Activated T-helper 1 cell treated with anti-CD3 and anti-CD28 coated beads, Interleukin-12 subunit alpha, Interleukin-12 subunit beta, Interleukin-2, Interleukin-4 antibody, amounts not matched to agents 30 ng/mL and 10 ng/mL and 1 ng/mL, durations not matched to agents 14 hours and 24 hours and 36 hours (primary cell): ENCODE results near the gene IL17C. TPM values are rescaled to one million over a fixed set of nuclear protein-coding genes. Genes with fewer than 3 reads are reported as not detected.
"Not testable (repeated sequence)": the region's sequence is repeated elsewhere in the genome, so short reads cannot be mapped to it uniquely, and the experiment has no call there.

Source experiments
- DNase-seq: peaks from one replicate; pipeline ENCODE4 v3.0.0; 2021; ENCODE audit warnings: low spot score
- H3K27ac Mint-ChIP-seq: one replicate; pipeline ENCODE4 v1.8.0; 2021; ENCODE audit warnings: mild to moderate bottlenecking, mixed read lengths
- H3K27me3 Mint-ChIP-seq: one replicate; pipeline ENCODE4 v1.8.0; 2022; ENCODE audit warnings: mild to moderate bottlenecking, moderate library complexity, mixed read lengths; ENCODE audit not compliant: insufficient read depth
- H3K36me3 Mint-ChIP-seq: one replicate; pipeline ENCODE4 v1.8.0; 2021; ENCODE audit warnings: low read depth, mixed read lengths
- H3K4me1 Mint-ChIP-seq: one replicate; pipeline ENCODE4 v1.8.0; 2021; ENCODE audit warnings: low read depth, mixed read lengths
- H3K4me3 Mint-ChIP-seq: one replicate; pipeline ENCODE4 v1.8.0; 2021; ENCODE audit warnings: mild to moderate bottlenecking, moderate library complexity, mixed read lengths
- H3K9me3 Mint-ChIP-seq: one replicate; pipeline ENCODE4 v1.8.0; 2021; ENCODE audit warnings: mixed read lengths
- intact Hi-C: fragments of 100-400 bp; cut with micrococcal nuclease; formaldehyde crosslinking; loops from one replicate; pipeline ENCODE4 v1.15.1; 2024
- total RNA-seq: library from RNA; stranded (reverse); gene quantifications from 2 replicates; pipeline ENCODE4 v1.2.3, GENCODE V29; 2022

Gene IL17C
- total RNA-seq, 1 donor from 2014 or later = not detected

DNA sequence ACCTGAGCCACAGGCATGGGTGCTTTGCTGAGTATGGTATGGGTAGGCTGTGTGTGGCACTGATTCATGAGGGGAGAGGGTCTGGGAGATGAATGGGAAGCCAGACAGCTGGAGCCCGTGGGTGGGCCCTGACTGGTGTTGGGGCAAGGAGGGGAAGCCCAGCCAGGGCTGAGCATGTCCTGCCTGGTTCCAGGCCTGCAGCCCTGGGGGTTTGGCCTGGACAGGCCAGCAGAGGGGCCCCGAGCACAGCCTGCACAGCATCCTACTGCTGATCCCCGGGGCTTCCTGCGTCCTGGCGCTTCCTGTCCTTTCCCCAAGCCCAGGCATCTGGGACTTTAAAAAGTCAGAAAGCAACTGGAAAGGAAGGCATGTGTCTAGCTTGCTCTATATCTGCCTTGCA, 29.1 kb downstream of the IL17C start:
- intact Hi-C loops = loop anchor here (10.0 kb wide), 1 partner anchor 1283 kb away; the partner anchor contains the start of gene FBXO31

DNA sequence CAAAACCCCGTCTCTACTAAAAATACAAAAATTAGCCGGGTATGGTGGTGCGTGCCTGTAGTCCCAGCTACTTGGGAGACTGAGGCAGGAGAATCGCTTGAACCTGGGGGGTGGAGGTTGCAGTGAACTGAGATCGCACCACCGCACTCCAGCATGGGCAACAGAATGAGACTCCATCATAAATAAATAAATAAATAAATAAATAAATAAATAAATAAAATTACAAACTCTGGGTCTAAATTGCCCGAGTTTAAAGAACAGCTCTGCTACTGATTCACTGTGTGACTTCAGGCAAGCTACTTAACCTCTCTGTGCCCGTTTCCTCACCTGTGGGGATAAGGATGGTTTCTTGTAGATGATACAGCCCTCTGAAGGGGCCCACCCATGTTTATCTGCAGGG, 31.1 kb downstream of the IL17C start:
- not testable (repeated sequence) for H3K27me3 Mint-ChIP-seq, DNase-seq, H3K4me1 Mint-ChIP-seq, H3K9me3 Mint-ChIP-seq, H3K4me3 Mint-ChIP-seq, H3K27ac Mint-ChIP-seq
- intact Hi-C loops = loop anchor here (10.0 kb wide), 1 partner anchor 1285 kb away; the partner anchor contains the start of gene FBXO31
- peaks cover 11% of the 10 kb centered on the region for H3K36me3 Mint-ChIP-seq

More for the DNA sequence above, 29.1 kb downstream of the IL17C start:
- Mint-ChIP-seq H3K4me1 (peaks cover 6% of the 10 kb centered on the region), H3K4me3 (no peak overlapping the region), H3K27ac (no peak overlapping the region), H3K36me3 (peaks cover 8% of the 10 kb centered on the region), H3K27me3 (no peaks in the 10 kb centered on the region), H3K9me3 (no peaks in the 10 kb centered on the region)
- no peak for DNase-seq

DNA sequence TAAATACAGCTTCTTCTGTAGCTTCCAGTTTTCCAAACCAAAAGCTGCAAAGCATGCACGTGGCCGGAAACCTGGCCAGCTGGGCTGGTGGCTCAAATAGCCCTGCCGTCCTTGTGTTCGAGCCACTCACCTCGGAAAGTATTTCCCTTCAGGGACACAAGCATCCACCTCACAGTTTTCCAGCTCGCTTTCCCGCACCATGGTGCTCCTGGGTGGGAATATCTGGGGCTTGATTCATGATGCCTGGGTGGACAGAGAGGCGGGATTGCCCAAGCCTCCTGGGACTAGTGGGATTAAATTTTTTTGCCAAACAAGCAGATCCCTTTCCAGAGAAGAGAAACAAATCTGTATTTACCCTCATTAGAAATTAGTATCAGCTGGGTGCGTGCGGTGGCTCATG, 31.6 kb downstream of the IL17C start:
- Mint-ChIP-seq H3K36me3 (peaks cover 11% of the 10 kb centered on the region), H3K4me3 (no peak overlapping the region), H3K9me3 (no peaks in the 10 kb centered on the region), H3K4me1 (peaks cover 3% of the 10 kb centered on the region), H3K27me3 (no peaks in the 10 kb centered on the region), H3K27ac (no peak overlapping the region)
- DNase-seq = no peak
- intact Hi-C loops = loop anchor here (10.0 kb wide), 1 partner anchor 1285 kb away; the partner anchor contains the start of gene FBXO31

DNA sequence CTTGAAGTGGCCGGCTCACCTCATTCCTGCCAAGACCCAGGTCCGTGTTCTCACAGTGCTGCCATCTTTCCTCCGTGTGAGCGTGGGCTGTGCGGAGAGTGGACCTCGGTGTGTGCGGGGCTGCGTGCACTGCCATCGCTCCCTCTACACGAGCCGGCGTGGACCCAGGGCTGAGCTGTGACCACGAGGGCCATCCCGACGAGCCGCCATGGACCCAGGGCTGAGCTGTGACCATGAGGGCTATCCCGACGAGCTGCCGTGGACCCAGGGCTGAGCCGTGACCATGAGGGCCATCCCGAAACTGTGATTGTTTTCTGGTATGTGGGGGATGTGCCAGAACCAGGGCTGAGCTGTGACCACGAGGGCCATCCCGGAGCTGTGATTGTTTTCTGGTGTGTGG, 33.4 kb downstream of the IL17C start:
- intact Hi-C loops = no loop called here
- Mint-ChIP-seq H3K9me3 (no peaks in the 10 kb centered on the region), H3K36me3 (peaks cover 13% of the 10 kb centered on the region), H3K27ac (no peak overlapping the region), H3K4me3 (no peak overlapping the region), H3K27me3 (no peaks in the 10 kb centered on the region), H3K4me1 (no peaks in the 10 kb centered on the region)
- DNase-seq = no peak

DNA sequence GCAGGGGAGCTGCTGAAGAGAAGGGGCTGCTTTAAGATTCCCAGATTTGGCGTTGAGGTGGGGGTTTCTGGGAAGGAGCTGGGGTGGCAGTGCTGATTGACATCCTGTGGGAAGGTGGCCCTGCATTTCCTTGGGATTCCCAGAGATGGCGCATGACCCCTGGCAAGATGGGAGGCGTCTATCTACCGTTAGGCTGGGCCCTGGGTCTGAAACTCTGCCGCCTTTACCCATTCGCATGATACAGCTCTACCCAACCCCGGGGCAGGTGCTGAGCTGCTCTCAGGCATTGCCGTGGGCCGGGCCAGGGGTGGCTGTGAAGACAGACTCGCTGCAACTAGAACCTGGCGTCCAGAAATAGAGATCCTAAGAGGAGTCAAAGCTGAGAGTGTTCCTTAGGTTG, 34.4 kb downstream of the IL17C start:
- H3K4me3 Mint-ChIP-seq = no peak overlapping the region
- H3K36me3 Mint-ChIP-seq = peaks cover 11% of the 10 kb centered on the region
- H3K9me3 Mint-ChIP-seq = no peaks in the 10 kb centered on the region
- H3K4me1 Mint-ChIP-seq = no peaks in the 10 kb centered on the region
- no peak for DNase-seq
- intact Hi-C loops = no loop called here
- H3K27ac Mint-ChIP-seq = no peak overlapping the region
- H3K27me3 Mint-ChIP-seq = no peaks in the 10 kb centered on the region

DNA sequence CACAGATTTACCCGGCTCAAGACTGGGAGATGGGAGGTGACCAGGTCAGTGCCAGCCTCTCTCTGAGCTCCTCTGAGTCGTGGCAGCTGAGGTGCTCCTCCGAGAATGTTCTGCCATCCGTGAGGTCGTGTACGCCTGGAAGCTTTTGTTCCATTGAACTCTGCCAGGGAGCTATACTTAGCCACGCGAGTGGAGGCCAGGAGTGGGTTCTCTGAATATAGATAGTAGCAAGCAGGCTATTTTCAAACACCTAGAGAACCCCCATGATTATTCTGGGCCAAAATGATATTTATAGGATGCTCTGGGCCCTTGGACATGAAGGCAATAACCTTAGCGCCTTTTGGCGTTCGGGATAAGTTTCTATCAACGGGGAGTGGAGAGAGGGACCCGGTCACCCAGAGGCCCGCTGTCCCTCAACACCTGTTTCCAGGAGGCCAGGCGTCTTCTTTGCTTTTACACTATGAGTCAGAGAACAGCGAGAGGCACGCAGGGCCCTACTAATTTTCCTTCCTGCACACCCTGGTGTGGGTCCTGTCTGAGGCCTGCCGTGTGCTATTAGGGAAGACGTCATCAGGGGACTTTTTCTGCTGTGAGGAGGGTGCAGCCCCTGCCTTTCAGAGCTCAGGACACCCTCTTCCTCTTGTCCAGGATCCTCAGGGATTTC, 35.5 kb downstream of the IL17C start:
- Mint-ChIP-seq H3K9me3 (no peaks in the 10 kb centered on the region), H3K4me1 (no peaks in the 10 kb centered on the region), H3K27me3 (no peaks in the 10 kb centered on the region), H3K27ac (no peak overlapping the region), H3K36me3 (peaks cover 7% of the 10 kb centered on the region), H3K4me3 (no peak overlapping the region)
- intact Hi-C loops = no loop called here
- DNase-seq = no peak

DNA sequence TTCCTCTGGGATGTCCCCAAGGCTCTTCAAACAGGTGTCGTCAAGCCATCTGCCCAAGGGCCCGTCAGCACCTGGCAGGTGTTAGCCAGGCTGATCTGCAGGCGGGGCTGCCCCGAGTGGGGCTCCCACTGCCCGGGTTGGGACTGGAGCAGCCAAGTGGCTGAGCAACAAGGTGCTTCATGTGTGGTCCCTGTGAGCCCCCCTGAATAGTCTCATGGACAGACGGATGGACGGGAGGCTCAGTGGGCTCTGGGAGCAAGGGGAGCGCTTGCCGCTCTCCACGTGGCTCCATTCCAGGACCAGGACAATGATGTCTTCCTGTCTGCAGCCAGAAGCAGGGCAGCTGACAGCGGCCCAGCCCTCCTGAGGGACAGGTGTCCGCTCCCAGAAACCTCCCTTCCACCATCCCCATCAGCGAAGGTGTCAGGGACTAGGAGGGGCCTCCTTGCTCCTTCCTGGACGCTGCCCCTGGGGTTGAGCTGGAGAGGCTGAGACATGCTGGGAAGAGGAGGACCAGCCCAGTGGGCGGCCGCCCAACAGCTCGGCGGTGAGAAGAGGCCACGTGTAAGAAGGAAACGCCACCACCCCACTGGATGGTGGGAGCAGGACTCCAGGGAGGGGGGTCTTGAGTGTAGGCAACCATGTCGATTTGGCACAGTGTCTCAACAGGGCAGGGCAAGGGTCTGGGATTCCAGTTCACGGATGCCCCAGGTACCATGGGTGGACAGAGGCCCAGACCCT, 38.3 kb downstream of the IL17C start:
- no peak for DNase-seq
- no peaks in the 10 kb centered on the region for H3K27me3 Mint-ChIP-seq
- no peak overlapping the region for H3K27ac Mint-ChIP-seq
- intact Hi-C loops = no loop called here
- H3K4me3 Mint-ChIP-seq = no peak overlapping the region
- H3K36me3 Mint-ChIP-seq = peaks cover 10% of the 10 kb centered on the region
- H3K9me3 Mint-ChIP-seq = no peaks in the 10 kb centered on the region
- peaks cover 10% of the 10 kb centered on the region for H3K4me1 Mint-ChIP-seq

DNA sequence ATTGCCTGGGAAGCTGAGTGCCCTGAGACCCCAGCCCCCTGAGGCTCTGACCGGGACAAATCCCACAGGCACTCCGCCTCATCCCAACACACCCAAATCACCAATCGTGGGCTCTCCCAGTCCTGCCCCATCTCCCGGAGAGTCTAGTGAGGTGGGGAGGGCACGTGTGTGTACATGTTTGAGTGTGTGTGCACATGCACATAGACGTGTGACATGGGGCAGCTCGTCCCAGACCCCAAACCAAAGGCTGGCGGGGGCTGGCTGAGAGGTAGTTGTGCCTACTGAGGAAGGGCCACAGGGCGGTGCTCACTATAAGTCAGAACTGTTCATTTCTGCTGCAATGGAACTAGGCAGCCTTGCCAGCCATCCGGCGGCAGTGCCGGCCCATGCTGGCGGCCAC, 39.3 kb downstream of the IL17C start:
- no peaks in the 10 kb centered on the region for H3K9me3 Mint-ChIP-seq
- intact Hi-C loops = no loop called here
- H3K4me3 Mint-ChIP-seq = no peak overlapping the region
- H3K36me3 Mint-ChIP-seq = peaks cover 10% of the 10 kb centered on the region
- H3K27ac Mint-ChIP-seq = no peak overlapping the region
- peaks cover 20% of the 10 kb centered on the region for H3K4me1 Mint-ChIP-seq
- no peaks in the 10 kb centered on the region for H3K27me3 Mint-ChIP-seq
- no peak for DNase-seq

DNA sequence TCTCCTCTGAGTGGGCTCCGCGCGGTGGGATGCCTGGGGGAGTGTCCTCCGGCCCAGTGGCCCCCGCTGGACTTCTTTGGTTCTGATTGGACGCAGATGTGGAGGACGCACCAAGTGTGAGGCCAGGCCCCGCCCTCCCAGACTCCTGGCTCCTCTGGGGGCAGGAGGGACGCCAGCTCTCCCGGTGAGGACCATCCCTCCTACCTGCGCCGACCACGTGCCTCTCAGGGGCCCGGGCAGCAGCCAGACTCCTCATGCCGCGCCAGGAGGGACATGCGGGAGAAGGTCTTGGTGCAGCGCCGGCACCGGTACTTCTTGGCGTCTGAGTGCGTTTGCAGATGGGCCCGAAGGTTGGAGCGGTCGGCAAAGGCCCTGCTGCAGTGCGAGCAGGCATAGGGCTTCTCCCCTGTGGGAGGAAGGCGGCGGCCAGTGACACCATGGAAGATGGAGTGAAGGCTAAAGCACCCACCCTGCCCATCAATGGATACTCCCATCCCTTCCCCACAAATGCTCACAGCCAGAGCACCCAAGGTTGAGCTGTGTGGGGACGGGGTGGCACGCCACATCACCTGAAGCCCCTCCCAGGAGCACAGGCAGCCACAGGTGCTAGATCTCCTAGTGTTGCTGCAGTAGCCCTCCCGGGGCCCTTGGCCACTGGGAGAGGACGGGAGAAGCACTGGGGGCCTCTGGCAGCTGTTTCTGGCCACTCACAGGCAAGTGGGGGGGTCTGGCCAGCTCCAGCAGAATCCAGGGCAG, 40.0 kb downstream of the IL17C start:
- intact Hi-C loops = no loop called here
- no peak overlapping the region for H3K4me3 Mint-ChIP-seq
- no peak overlapping the region for H3K27ac Mint-ChIP-seq
- no peaks in the 10 kb centered on the region for H3K27me3 Mint-ChIP-seq
- no peak for DNase-seq
- no peaks in the 10 kb centered on the region for H3K9me3 Mint-ChIP-seq
- H3K36me3 Mint-ChIP-seq = peaks cover 10% of the 10 kb centered on the region
- H3K4me1 Mint-ChIP-seq = peaks cover 20% of the 10 kb centered on the region

DNA sequence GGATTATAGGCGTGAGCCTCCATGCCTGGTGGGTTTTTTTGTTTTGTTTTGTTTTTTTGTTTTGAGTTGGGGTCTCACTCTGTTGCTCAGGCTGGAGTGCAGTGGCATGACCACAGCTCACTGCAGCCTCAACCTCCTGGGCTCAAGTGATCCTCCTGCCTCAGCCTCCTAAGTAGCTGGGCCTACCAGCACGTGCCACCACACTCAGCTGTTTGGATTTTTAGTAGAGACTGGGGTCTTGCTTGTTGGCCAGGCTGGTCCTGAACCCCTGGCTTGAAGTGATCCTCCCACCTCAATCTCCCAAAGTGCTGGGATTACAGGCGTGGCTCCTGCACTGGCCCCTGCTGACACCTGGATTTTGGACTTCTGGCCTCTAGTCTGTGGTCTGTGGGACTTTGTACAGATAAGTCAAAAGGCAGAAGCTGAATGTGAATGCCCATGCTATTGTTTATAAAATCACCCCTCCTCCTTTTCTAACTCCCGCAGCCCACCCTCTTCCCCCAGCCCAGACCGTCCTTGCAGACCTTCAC, 42.2 kb downstream of the IL17C start:
- Mint-ChIP-seq H3K36me3 (peaks cover 8% of the 10 kb centered on the region), H3K27me3 (peaks cover 3% of the 10 kb centered on the region), H3K9me3 (no peaks in the 10 kb centered on the region), H3K4me1 (peaks cover 33% of the 10 kb centered on the region), H3K4me3 (no peak overlapping the region), H3K27ac (no peak overlapping the region)
- DNase-seq = no peak
- intact Hi-C loops = loop anchor here (1.0 kb wide), 1 partner anchor 17 kb away; the partner anchor contains the start of gene MVD

DNA sequence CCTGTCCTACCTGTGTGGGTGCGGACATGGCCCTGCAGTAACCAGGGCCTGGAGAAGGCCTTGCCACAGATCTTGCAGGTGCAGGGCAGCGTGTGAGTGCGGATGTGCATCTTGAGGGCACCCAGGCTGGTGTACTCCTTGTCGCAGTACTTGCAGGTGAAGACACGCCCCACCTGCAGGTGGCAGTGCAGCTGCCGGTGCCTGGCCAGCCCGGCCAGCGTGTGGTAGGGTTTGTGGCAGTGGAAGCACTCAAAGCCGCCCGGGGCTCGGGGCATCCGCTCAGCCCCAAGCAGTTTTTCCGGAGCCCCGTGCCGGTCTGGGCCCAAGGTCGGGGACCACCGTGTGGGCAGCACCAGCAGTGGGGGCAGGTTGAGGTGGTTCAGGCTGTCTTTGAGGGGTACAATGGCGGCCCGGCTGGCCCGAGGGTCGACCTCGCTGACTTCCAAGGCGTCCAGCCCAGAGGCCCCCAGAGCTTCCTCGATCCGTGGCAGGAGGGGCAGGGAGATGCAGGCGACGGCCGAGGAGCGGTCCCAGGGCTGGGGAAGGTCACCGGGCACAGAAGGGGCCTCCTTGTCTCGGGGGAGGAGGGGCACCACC, 42.8 kb downstream of the IL17C start:
- intact Hi-C loops = loop anchor here (1.0 kb wide), 1 partner anchor 18 kb away; the partner anchor contains the start of gene MVD
- Mint-ChIP-seq H3K4me1 (peaks cover 33% of the 10 kb centered on the region), H3K27me3 (peaks cover 3% of the 10 kb centered on the region), H3K4me3 (peak overlapping the region; percentile 66), H3K36me3 (peaks cover 5% of the 10 kb centered on the region), H3K9me3 (no peaks in the 10 kb centered on the region), H3K27ac (peak overlapping the region; percentile 89)
- no peak for DNase-seq

DNA sequence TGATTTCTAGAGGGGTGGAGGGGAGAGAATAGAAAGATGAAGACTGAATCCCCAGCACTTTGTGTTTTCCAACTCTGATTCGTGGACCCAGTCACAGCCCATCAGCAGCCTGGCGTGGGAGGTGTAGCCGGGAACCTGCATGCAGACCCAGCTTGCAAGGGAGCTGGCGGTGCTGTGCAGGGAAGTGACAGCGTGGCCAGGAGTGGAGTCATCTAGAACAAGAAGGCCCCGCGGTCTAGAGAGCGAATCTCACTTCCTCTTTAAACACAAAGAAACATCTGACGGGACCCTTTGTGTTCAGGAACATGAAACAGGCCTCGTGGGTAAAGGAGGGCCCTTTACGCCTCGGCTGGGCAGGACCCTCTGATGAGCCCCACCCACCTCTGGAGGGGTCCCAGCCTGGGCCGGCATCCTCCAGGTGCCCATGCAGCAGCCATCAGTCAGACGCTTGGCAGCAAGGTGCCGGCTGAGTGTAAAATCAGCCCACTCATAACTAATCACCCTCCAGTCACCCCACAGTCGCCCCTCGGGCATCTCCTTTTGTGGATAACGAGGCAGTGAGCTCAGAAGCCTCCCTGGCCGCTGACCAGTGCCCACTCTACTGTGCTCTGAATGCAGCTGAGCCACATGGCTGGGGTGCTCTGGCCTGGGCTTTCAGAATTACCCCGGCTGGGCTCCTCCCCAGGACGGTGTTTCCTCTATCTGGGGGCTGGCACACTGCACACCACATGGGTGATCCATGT, 43.5 kb downstream of the IL17C start:
- intact Hi-C loops = loop anchor here (1.0 kb wide), 1 partner anchor 19 kb away; the partner anchor contains the start of gene MVD
- Mint-ChIP-seq H3K27ac (peak overlapping the region; percentile 89), H3K4me3 (peak overlapping the region; percentile 66), H3K27me3 (peaks cover 3% of the 10 kb centered on the region), H3K4me1 (peaks cover 33% of the 10 kb centered on the region), H3K9me3 (no peaks in the 10 kb centered on the region), H3K36me3 (peaks cover 5% of the 10 kb centered on the region)
- DNase-seq = peak; percentile 44
